HG03565 (cell line): Measurements from ENCODE around the gene CRACR2A.

Experiments used
- ATAC-seq: cut with Tn5 transposase; IDR thresholded peaks from one replicate; pipeline ENCODE4 v1.9.1; 2021; ENCODE audit warnings: mild to moderate bottlenecking, moderate library complexity; ENCODE audit not compliant: unreplicated experiment

Gene CRACR2A

GRCh38 chr12:3752741-3753486 lies at the start of gene CRACR2A:
CRACR2A (minus strand) TSS chr12:3753109; CDS start chr12:3696999, 56,110 bp downstream.
- ATAC-seq, result peak; percentile 72

GRCh38 chr12:3797531-3798048 lies 44.7 kb upstream of the CRACR2A start:
- ATAC-seq, result no peak

GRCh38 chr12:3795492-3796133 lies 42.7 kb upstream of the CRACR2A start:
- ATAC-seq, result no peak

GRCh38 chr12:3795066-3795465 lies 42.2 kb upstream of the CRACR2A start:
- ATAC-seq, result no peak

GRCh38 chr12:3792623-3793288 lies 39.8 kb upstream of the CRACR2A start:
- ATAC-seq, result no peak

GRCh38 chr12:3791256-3791874 lies 38.5 kb upstream of the CRACR2A start:
- no peak for ATAC-seq

GRCh38 chr12:3790642-3791041 lies 37.7 kb upstream of the CRACR2A start:
- ATAC-seq, result no peak

- no peak for ATAC-seq
Measured at GRCh38 chr12:3789838-3790237, 36.9 kb upstream of the CRACR2A start.

- ATAC-seq, result no peak
Measured at GRCh38 chr12:3777206-3777809, 24.4 kb upstream of the CRACR2A start.

GRCh38 chr12:3775385-3776035 lies 22.6 kb upstream of the CRACR2A start:
- ATAC-seq, result no peak

GRCh38 chr12:3772380-3772779 lies 19.5 kb upstream of the CRACR2A start:
- ATAC-seq, result no peak

- no peak for ATAC-seq
Measured at GRCh38 chr12:3771853-3772252, 18.9 kb upstream of the CRACR2A start.

GRCh38 chr12:3770891-3771290 lies 18.0 kb upstream of the CRACR2A start:
- no peak for ATAC-seq

- ATAC-seq, result no peak
Measured at GRCh38 chr12:3768911-3769447, 16.1 kb upstream of the CRACR2A start.

- no peak for ATAC-seq
Measured at GRCh38 chr12:3761116-3761735, 8.3 kb upstream of the CRACR2A start.

GRCh38 chr12:3759878-3760277 lies 7.0 kb upstream of the CRACR2A start:
- ATAC-seq, result no peak

GRCh38 chr12:3757261-3757660 lies 4.4 kb upstream of the CRACR2A start:
- ATAC-seq, result no peak

GRCh38 chr12:3755898-3756297 lies 3.0 kb upstream of the CRACR2A start:
- ATAC-seq, result no peak

- ATAC-seq, result no peak
Measured at GRCh38 chr12:3753544-3754284, 805 bp upstream of the CRACR2A start.
